ENCODE results near the gene TSPEAR.
"Not testable (repeated sequence)": the region's sequence is repeated elsewhere in the genome, so short reads cannot be mapped to it uniquely, and the experiment has no call there.

TSPEAR gene

GRCh38 chr21:44511938-44512275, 199.5 kb downstream of the TSPEAR start:
- no peak for DNase-seq

GRCh38 chr21:44511219-44511937, 200.0 kb downstream of the TSPEAR start:
- no peak for DNase-seq

- DNase-seq: peak; percentile 70
These were observed 200.7 kb downstream of the TSPEAR start for GRCh38 chr21:44510508-44511218.

GRCh38 chr21:44510109-44510507, 201.3 kb downstream of the TSPEAR start:
- no peak for DNase-seq

- peak; percentile 18 for DNase-seq
These were observed 201.8 kb downstream of the TSPEAR start for GRCh38 chr21:44509539-44509938.

GRCh38 chr21:44508711-44509445, 202.5 kb downstream of the TSPEAR start:
- DNase-seq: no peak

- no peak for DNase-seq
These were observed 203.0 kb downstream of the TSPEAR start for GRCh38 chr21:44508426-44508710.

GRCh38 chr21:44507673-44508425, 203.5 kb downstream of the TSPEAR start:
- no peak for DNase-seq

GRCh38 chr21:44506279-44507255, 204.8 kb downstream of the TSPEAR start:
- no peak for DNase-seq

- no peak for DNase-seq
These were observed 205.6 kb downstream of the TSPEAR start for GRCh38 chr21:44505673-44506278.

- no peak for DNase-seq
These were observed 207.4 kb downstream of the TSPEAR start for GRCh38 chr21:44503901-44504399.

GRCh38 chr21:44503006-44503889, 208.1 kb downstream of the TSPEAR start:
- not testable (repeated sequence) for DNase-seq

GRCh38 chr21:44502171-44502958, 209.0 kb downstream of the TSPEAR start:
- DNase-seq: no peak

- DNase-seq: no peak
These were observed 211.3 kb downstream of the TSPEAR start for GRCh38 chr21:44500111-44500510.

GRCh38 chr21:44499631-44500030, 211.7 kb downstream of the TSPEAR start:
- no peak for DNase-seq

GRCh38 chr21:44499211-44499560, 212.2 kb downstream of the TSPEAR start:
- no peak for DNase-seq

- DNase-seq: no peak
These were observed 212.8 kb downstream of the TSPEAR start for GRCh38 chr21:44498280-44499210.

GRCh38 chr21:44497703-44498126, 213.7 kb downstream of the TSPEAR start:
- DNase-seq: no peak
